ENCODE measurements around the gene PTGIS. TPM values are rescaled to one million over a fixed set of nuclear protein-coding genes. Genes with fewer than 3 reads are reported as not detected.
"Not testable (repeated sequence)": the region's sequence is repeated elsewhere in the genome, so short reads cannot be mapped to it uniquely, and the experiment has no call there.

The PTGIS gene
- polyA plus RNA-seq, 2 of the 4 experiments (the other 2 are of a cell fraction): 0.03 to 0.04 TPM

DNA sequence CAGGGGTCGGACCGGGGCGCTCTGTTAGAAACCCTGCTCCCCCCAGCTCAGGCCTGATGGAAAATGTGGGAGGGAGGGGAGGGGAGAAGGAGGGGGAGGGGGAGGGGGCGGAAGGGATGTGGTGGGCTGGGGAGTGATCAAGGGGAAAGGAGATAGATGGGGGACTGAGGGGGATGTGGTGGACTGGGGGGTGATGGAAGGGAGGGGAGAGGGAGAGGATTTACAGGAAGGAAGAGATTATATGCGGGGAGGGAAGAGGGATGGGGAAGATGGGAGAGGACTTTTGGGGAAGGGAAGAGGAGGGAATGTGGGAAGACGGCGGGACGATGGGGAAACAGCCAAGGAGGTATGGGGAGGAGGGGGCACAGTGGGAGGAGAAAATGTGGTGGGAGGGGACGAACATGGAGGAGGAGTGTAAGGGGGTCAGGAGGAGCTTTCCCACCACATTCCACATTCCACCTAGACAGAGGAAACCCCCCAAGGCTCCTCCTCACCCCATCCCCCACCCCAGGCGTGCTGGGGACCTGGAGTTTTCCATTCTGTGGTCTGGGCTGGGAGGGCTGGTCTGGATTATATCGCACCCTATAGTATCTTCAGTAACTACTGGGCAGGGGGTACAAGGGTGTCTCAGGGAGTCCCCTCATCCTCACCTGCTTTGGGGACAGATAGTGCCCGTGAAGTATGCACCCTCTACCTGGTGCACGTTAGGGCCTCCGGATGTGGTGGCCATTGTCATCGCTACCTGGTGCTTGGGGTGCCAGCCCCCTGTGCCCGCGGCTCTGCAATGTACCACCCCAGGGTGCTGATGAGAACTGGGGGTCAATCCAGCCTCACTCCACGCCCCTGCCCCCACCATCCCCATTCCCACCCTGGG, 578 bp upstream of the PTGIS start:
- no peaks in the 10 kb centered on the region for H3K4me1 ChIP-seq
- WGBS (ENCODE audit: missing lambda C conversion rate): 79% methylated on average over 10 of the region's 18 CpGs
- peak overlapping the region in 1 of 2 experiments; percentile 60; a peak in 1 of 6 replicates for H3K27ac ChIP-seq
- no peak for TF ChIP-seq MAZ (IDR thresholded peaks at IDR 0.05; ENCODE audit: borderline replicate concordance, low read depth, low read length)
- TF ChIP-seq FOSB (CRISPR knock-in tag; IDR thresholded peaks at IDR 0.05): no peak
- TF ChIP-seq HOXA7 (CRISPR knock-in tag; IDR thresholded peaks at IDR 0.05): no peak
- TF ChIP-seq RNF2 (IDR thresholded peaks at IDR 0.05; ENCODE audit: borderline replicate concordance, low read depth): no peak
- TF ChIP-seq FOXS1 (CRISPR knock-in tag; IDR thresholded peaks at IDR 0.05): no peak
- no peak for TF ChIP-seq EP300 (IDR thresholded peaks at IDR 0.05)
- ChIA-PET CTCF (interaction anchor here (1.1 to 2.3 kb wide), 4 partner anchors 27 to 42 kb away, joined by 3 to 9 read pairs (median 6); no protein-coding TSS in a partner anchor), POLR2A (no interaction called here)
- 0 out of 3 replicates have a peak overlapping the region, but pooled peaks have one; percentile 27 for H3K4me2 ChIP-seq
- H3K9me3 ChIP-seq: no peaks in the 10 kb centered on the region
- H3K4me3 ChIP-seq: no peak overlapping the region
- FAIRE-seq: no peak
- ATAC-seq: no peak
- no peak for DNase-seq (ENCODE audit: low read depth in 1 of 2, low spot score in 1 of 2)

GRCh38 chr20:49566401-49567364, 1.3 kb downstream of the PTGIS start:
- TF ChIP-seq PHF8 (IDR thresholded peaks at IDR 0.05; ENCODE audit: borderline replicate concordance, low read depth) (no peak), FOSL2 (IDR thresholded peaks at IDR 0.05) (no peak), FOSL2 (CRISPR knock-in tag; IDR thresholded peaks at IDR 0.05) (no peak), TFCP2L1 (CRISPR knock-in tag; IDR thresholded peaks at IDR 0.05) (no peak), MAFK (IDR thresholded peaks at IDR 0.05; ENCODE audit: partially characterized antibody) (no peak), POLR2AphosphoS2 (conservative IDR thresholded peaks at IDR 0.05; ENCODE audit: low read length) (no peak)
- DNase-seq (ENCODE audit: low read depth in 1 of 2, low spot score in 1 of 2) (no peak), ATAC-seq (no peak), FAIRE-seq (no peak)
- ChIA-PET POLR2A (no interaction called here), CTCF (interaction anchor here (0.8 to 3.0 kb wide), 3 partner anchors 19 to 42 kb away, joined by 3 to 11 read pairs (median 8); no protein-coding TSS in a partner anchor)
- no peak overlapping the region for H3K4me2 ChIP-seq
- no peaks in the 10 kb centered on the region for H3K9me3 ChIP-seq
- 73% methylated on average over 11 of the region's 11 CpGs for WGBS (ENCODE audit: missing lambda C conversion rate)
- H3K4me3 ChIP-seq: no peak overlapping the region
- no peak overlapping the region for H3K27ac ChIP-seq
- peaks cover 10% of the 10 kb centered on the region for H3K4me1 ChIP-seq

DNA sequence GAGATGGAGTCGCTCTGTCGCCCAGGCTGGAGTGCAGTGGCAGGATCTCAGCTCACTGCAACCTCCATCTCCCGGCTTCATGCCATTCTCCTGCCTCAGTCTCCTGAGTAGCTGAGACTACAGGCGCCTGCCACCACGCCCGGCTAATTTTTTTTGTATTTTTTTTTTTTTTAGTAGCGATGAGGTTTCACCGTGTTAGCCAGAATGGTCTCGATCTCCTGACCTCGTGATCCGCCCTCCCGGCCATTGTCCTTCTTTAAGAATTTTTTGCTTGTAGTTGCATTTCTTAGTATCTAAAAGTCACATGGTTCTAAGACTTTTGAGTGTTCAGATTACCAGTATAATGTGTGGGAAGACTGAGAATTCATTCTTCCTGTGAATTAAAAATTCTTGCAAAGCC, 2.9 kb downstream of the PTGIS start:
- H3K4me1 ChIP-seq: peaks cover 12% of the 10 kb centered on the region
- ATAC-seq; H3K9me3 ChIP-seq; DNase-seq (ENCODE audit: low read depth in 1 of 2, low spot score in 1 of 2); FAIRE-seq; H3K4me3 ChIP-seq; POLR2A ChIA-PET; H3K27ac ChIP-seq; H3K4me2 ChIP-seq: not testable (repeated sequence)
- CTCF ChIA-PET: interaction anchor here (0.6 to 3.0 kb wide), 7 partner anchors 23 to 355 kb away, joined by 3 to 11 read pairs (median 4); no protein-coding TSS in a partner anchor
- 93% methylated on average over 12 of the region's 12 CpGs for WGBS (ENCODE audit: missing lambda C conversion rate)

- ATAC-seq (no peak), DNase-seq (ENCODE audit: low read depth in 1 of 2, low spot score in 1 of 2) (no peak), FAIRE-seq (no peak)
- POLR2A ChIA-PET: no interaction called here
- H3K4me1 ChIP-seq: peaks cover 12% of the 10 kb centered on the region
- H3K4me2 ChIP-seq: no peak overlapping the region
- H3K27ac ChIP-seq: no peak overlapping the region; a peak in 1 of 6 replicates
- WGBS (ENCODE audit: missing lambda C conversion rate): 84% methylated on average over 5 of the region's 6 CpGs
- TF ChIP-seq MAX (IDR thresholded peaks at IDR 0.05) (no peak), ELK1 (IDR thresholded peaks at IDR 0.05; ENCODE audit: low read depth, low read length) (no peak), SMC3 (IDR thresholded peaks at IDR 0.05) (no peak), KDM1A (IDR thresholded peaks at IDR 0.05; ENCODE audit: low read depth) (peak; percentile 72; the same call in 1 of the 2 replicates), RCOR1 (IDR thresholded peaks at IDR 0.05; ENCODE audit: low read depth, low read length) (no peak), ZFP36 (IDR thresholded peaks at IDR 0.05; ENCODE audit: borderline replicate concordance, partially characterized antibody) (peak; percentile 59)
- TF ChIP-seq, protein P1, sequence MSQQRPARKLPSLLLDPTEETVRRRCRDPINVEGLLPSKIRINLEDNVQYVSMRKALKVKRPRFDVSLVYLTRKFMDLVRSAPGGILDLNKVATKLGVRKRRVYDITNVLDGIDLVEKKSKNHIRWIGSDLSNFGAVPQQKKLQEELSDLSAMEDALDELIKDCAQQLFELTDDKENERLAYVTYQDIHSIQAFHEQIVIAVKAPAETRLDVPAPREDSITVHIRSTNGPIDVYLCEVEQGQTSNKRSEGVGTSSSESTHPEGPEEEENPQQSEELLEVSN (IDR thresholded peaks at IDR 0.05; ENCODE audit: borderline replicate concordance, low read depth): no peak
- H3K4me3 ChIP-seq: no peak overlapping the region
- CTCF ChIA-PET: interaction anchor here (0.7 to 1.2 kb wide), 3 partner anchors 22 to 1900 kb away, joined by 3 to 4 read pairs (median 3); no protein-coding TSS in a partner anchor
- no peaks in the 10 kb centered on the region for H3K9me3 ChIP-seq
These were observed 4.6 kb downstream of the PTGIS start for GRCh38 chr20:49563015-49563980.
